Esophagus muscularis mucosa (tissue), 4 donors: ENCODE measurements around the gene JARID2. TPM values are rescaled to one million over a fixed set of nuclear protein-coding genes. Genes with fewer than 3 reads are reported as not detected.
"Not testable (repeated sequence)": the region's sequence is repeated elsewhere in the genome, so short reads cannot be mapped to it uniquely, and the experiment has no call there.

Source experiments
- DNase-seq: peaks from one replicate; pipeline ENCODE4 v3.0.0-alpha.2; 2017; ENCODE audit errors: extremely low spot score
- H3K27ac ChIP-seq, 4 donors: fragments of 200-600 bp; sonication (generic); replicated peaks in 1 of 4; 1 replicate in 3 of 4; 2 replicates in 1 of 4; pipeline ENCODE4 v1.5.1; 2016 to 2019; ENCODE audit warnings: mild to moderate bottlenecking in 1 of 4
- H3K27me3 ChIP-seq, 4 donors: fragments of 200-600 bp; sonication (generic); one replicate each; pipeline versions ENCODE4 v1.5.1 to v1.6.0; 2016 to 2019
- H3K36me3 ChIP-seq, 4 donors: fragments of 200-600 bp; sonication (generic); one replicate each; pipeline ENCODE4 v1.5.1; 2016 to 2019
- H3K4me1 ChIP-seq, 4 donors: fragments of 200-600 bp; sonication (generic); one replicate each; pipeline ENCODE4 v1.5.1; 2016 to 2019
- H3K4me3 ChIP-seq, 4 donors: fragments of 200-600 bp; sonication (generic); 1 replicate in 2 of 4; 2 replicates in 2 of 4; pipeline ENCODE4 v1.5.1; 2016 to 2019; ENCODE audit warnings: mild to moderate bottlenecking in 4 of 4, moderate library complexity in 1 of 4
- H3K9me3 ChIP-seq, 4 donors: fragments of 200-600 bp; sonication (generic); 1 replicate in 3 of 4; 2 replicates in 1 of 4; pipeline ENCODE4 v1.5.1; 2016 to 2019
- CTCF ChIP-seq, 3 experiments: fragments of 200-600 bp in 2 of 3; fragments of 450-650 bp in 1 of 3; sonication (generic) in 2 of 3; IDR thresholded peaks; one replicate each; pipeline ENCODE4 v1.5.1; 2017 to 2019; ENCODE audit warnings: antibody characterized with exemption in 3 of 3, mild to moderate bottlenecking in 2 of 3, moderate library complexity in 1 of 3
- EP300 ChIP-seq: sonication (generic); formaldehyde crosslinking; IDR thresholded peaks from one replicate; pipeline ENCODE4 v1.6.1; 2017; ENCODE audit warnings: antibody characterized with exemption
- POLR2A ChIP-seq: fragments of 450-650 bp; IDR thresholded peaks from one replicate; pipeline ENCODE4 v1.6.1; 2017; ENCODE audit warnings: antibody characterized with exemption, moderate library complexity, mild to moderate bottlenecking, low read depth
- POLR2AphosphoS5 ChIP-seq, 2 donors: sonication (generic); formaldehyde crosslinking; IDR thresholded peaks; one replicate each; pipeline ENCODE4 v1.6.1; 2017; ENCODE audit warnings: antibody characterized with exemption in 2 of 2
- WGBS: methylation state at CpG from one replicate; pipeline ENCODE4 v1.1.5; 2018; 5-methylcytosine and 5-hydroxymethylcytosine counted together
- intact Hi-C: fragments of 100-400 bp; cut with DNase I; formaldehyde crosslinking; loops from one replicate; pipeline ENCODE4 v1.15.1; 2023
- total RNA-seq, 4 donors: library from RNA; depleted of rRNA; stranded (reverse); fragments of >200 nt; gene quantifications; one replicate each; pipeline versions ENCODE4 v1.1.0 to v1.2.1, GENCODE V29; 2016

JARID2 gene
- total RNA-seq, 4 donors from 2014 or later: 5.8 to 10.4 (median 8.1) TPM

GRCh38 chr6:15539722-15540270 is 293.9 kb downstream of the JARID2 start:
- no peak overlapping the region for H3K27ac ChIP-seq
- peaks cover 5 to 15% (median 14%) of the 10 kb centered on the region in 4 donors for H3K4me1 ChIP-seq
- H3K9me3 ChIP-seq: no peaks in the 10 kb centered on the region
- no peak overlapping the region for H3K4me3 ChIP-seq
- H3K36me3 ChIP-seq: no peaks in the 10 kb centered on the region
- TF ChIP-seq POLR2AphosphoS5 (IDR thresholded peaks at IDR 0.05) (no peak), CTCF (IDR thresholded peaks at IDR 0.05) (no peak), EP300 (no peak), POLR2A (no peak)
- DNase-seq: no peak
- intact Hi-C loops: no loop called here
- WGBS: 87% methylated on average over 7 of the region's 7 CpGs
- no peaks in the 10 kb centered on the region for H3K27me3 ChIP-seq

DNA sequence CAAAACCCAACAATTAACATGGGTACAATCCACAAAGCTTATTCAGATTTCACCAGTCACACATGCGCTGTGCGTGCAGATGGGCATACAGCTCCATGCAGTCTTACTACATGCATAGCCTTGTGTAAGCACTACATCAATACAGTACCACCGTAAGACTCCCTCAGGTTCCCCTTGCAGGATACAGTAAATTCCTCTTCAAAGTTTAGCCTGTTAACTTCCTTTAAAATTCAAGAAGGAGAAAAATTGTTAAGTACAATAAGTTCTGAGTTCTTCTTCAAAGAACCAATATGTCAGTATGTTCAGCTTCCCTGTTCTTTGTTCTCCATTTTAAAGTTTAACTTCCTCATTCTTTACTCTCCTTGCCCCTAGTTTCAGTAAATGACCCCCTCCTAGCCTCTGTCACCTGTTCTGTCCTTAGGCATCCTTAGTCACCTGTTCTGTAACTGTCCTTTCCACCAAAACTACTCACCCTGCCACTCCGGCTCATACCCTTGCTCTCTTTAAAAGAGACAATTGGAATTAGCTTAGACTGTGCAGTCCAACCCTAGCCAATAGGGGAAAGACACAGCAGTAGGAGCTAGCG is 297.6 kb downstream of the JARID2 start:
- DNase-seq, H3K27ac ChIP-seq, intact Hi-C loops, H3K27me3 ChIP-seq, H3K36me3 ChIP-seq, H3K9me3 ChIP-seq, H3K4me3 ChIP-seq: not testable (repeated sequence)
- H3K4me1 ChIP-seq: peaks cover 0 to 10% (median 6%) of the 10 kb centered on the region in 4 donors
- WGBS: 90% methylated on average over 5 of the region's 5 CpGs

DNA sequence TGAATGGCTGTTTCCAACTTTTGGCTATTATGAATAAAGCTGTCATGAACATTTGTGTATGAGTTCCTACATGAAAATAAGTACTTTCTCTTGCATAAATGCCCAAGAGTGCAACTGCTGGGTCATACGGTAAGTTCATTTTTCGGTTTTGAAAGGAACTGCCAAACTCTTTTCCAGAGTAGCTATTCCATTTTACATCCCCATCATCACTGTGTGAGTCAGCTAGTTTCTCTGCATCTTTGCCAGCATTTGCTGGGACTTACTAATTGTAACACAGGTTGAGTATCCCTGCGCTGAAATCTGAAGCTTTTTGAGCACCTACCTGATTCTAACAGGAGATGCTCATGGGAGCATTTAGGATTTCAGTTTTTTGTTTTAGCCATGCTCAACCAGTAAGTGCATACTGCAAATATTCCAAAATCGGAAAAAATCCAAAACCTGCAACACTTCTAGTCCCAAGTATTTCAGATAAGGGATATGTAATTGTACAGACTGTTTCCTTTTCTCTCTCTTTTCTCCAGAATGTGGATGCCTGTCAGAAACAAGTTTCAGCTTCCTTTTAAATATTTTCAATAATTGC is 298.5 kb downstream of the JARID2 start:
- TF ChIP-seq POLR2A (no peak), POLR2AphosphoS5 (IDR thresholded peaks at IDR 0.05) (no peak), CTCF (IDR thresholded peaks at IDR 0.05) (no peak), EP300 (no peak)
- Histone ChIP-seq H3K9me3 (no peaks in the 10 kb centered on the region), H3K27ac (no peak overlapping the region), H3K27me3 (no peaks in the 10 kb centered on the region), H3K4me3 (no peak overlapping the region), H3K4me1 (peaks cover 0 to 10% (median 6%) of the 10 kb centered on the region in 4 donors), H3K36me3 (no peaks in the 10 kb centered on the region)
- intact Hi-C loops: no loop called here
- no peak for DNase-seq
- 87% methylated on average over 4 of the region's 4 CpGs for WGBS

DNA sequence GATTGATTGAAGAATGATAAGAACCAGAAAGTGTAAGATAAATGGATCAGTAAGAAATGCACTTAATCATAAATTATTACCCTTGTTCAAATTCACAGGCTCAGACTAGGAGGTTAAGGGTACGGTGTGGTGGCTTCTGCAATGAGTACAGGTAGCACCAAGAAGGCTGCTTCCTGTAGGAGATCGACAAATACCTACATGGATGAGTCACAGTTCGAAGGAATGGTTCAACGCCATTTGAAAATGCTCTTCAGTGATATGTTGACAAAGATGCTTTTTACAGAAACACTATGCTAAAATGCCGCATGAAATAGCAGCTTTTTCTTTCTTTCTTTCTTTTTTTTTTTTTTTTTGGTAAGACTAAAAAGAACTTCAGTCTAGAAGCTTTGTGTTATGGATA is 300.7 kb downstream of the JARID2 start:
- no peak overlapping the region for H3K4me3 ChIP-seq
- H3K4me1 ChIP-seq: peaks cover 8 to 23% (median 14%) of the 10 kb centered on the region in 4 donors
- no peaks in the 10 kb centered on the region for H3K27me3 ChIP-seq
- no peaks in the 10 kb centered on the region for H3K36me3 ChIP-seq
- intact Hi-C loops: no loop called here
- H3K27ac ChIP-seq: no peak overlapping the region
- no peaks in the 10 kb centered on the region for H3K9me3 ChIP-seq
- 98% methylated on average over 5 of the region's 5 CpGs for WGBS
- no peak for DNase-seq
- TF ChIP-seq CTCF (IDR thresholded peaks at IDR 0.05) (no peak), POLR2A (no peak), POLR2AphosphoS5 (IDR thresholded peaks at IDR 0.05) (no peak), EP300 (no peak)

GRCh38 chr6:15547400-15547799 is 301.5 kb downstream of the JARID2 start:
- WGBS: 75% methylated on average over 5 of the region's 5 CpGs
- Histone ChIP-seq H3K9me3 (no peaks in the 10 kb centered on the region), H3K4me1 (peaks cover 15 to 31% (median 22%) of the 10 kb centered on the region in 4 donors), H3K36me3 (no peaks in the 10 kb centered on the region), H3K27ac (no peak overlapping the region), H3K4me3 (no peak overlapping the region), H3K27me3 (no peaks in the 10 kb centered on the region)
- intact Hi-C loops: no loop called here
- no peak for TF ChIP-seq EP300
- TF ChIP-seq POLR2A: no peak
- DNase-seq: no peak
